GM19035 (cell line): ENCODE data around the gene NXPH4.

Source experiments
- ATAC-seq: cut with Tn5 transposase; IDR thresholded peaks from one replicate; pipeline ENCODE4 v1.9.1; 2021; ENCODE audit not compliant: unreplicated experiment

NXPH4 gene

DNA sequence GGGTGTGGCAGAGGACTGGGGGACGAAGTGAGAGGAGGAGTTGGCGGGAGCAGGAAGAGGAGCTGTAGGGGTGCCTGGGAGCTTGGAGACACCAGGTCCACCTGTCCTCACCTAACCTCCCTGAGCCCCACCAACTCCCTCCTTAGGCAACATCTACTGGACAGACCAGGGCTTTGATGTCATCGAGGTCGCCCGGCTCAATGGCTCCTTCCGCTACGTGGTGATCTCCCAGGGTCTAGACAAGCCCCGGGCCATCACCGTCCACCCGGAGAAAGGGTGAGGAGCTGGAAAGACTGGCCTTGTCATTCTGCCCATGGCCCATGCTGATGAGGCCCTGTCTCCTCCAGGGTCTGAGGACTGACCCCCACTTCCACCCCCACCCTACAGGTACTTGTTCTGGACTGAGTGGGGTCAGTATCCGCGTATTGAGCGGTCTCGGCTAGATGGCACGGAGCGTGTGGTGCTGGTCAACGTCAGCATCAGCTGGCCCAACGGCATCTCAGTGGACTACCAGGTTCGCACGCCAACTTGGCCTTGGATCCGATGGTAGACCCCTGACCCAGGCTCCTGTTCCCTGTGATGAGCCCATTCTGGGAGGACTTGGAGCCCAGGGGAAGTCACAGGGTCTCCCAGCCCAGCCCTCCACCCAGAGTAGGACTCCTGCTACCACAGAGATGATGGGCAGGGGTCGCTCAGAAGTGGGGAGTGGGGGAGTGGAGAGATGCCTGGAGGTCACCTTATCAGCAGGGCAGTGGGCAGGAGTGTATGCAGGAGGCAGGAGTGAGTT is 32.5 kb upstream of the NXPH4 start:
- ATAC-seq: no peak

DNA sequence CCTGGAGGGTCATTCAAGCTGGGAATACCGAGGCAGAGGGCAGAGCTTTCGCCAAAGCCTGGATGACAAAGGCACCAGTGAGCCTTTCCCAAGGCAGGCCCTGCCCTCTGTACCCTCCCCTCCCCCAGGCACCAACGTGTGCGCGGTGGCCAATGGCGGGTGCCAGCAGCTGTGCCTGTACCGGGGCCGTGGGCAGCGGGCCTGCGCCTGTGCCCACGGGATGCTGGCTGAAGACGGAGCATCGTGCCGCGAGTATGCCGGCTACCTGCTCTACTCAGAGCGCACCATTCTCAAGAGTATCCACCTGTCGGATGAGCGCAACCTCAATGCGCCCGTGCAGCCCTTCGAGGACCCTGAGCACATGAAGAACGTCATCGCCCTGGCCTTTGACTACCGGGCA is 31.2 kb upstream of the NXPH4 start:
- ATAC-seq: no peak

DNA sequence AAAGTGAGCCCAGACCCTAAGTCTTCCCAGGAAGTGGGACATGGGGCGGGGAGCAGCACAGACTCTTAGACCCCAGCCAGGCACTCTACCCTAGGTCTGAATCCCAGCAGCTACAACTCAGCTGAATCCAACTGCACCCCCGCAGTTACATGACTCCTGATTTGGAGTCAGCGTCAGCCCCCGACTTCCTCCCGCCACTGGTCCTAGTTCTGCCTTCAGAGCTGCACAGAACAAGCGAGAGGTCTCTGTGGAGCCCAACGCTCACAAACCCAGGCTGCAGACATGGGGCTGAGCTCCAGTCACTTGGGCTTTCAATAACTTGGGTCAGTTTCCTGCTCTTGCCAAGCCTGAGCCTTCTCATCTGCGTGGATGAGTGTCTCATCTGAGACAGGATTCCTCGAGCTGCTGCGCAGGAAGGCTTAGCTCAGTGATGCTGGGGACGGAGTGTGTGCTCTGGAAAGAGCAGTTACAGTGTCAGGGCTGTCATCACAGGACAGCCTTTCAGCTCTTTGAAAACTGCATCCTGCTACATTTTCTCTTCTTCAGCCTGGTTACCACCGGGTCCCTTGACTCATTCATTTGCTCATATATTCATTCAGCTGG is 30.6 kb upstream of the NXPH4 start:
- ATAC-seq: no peak

DNA sequence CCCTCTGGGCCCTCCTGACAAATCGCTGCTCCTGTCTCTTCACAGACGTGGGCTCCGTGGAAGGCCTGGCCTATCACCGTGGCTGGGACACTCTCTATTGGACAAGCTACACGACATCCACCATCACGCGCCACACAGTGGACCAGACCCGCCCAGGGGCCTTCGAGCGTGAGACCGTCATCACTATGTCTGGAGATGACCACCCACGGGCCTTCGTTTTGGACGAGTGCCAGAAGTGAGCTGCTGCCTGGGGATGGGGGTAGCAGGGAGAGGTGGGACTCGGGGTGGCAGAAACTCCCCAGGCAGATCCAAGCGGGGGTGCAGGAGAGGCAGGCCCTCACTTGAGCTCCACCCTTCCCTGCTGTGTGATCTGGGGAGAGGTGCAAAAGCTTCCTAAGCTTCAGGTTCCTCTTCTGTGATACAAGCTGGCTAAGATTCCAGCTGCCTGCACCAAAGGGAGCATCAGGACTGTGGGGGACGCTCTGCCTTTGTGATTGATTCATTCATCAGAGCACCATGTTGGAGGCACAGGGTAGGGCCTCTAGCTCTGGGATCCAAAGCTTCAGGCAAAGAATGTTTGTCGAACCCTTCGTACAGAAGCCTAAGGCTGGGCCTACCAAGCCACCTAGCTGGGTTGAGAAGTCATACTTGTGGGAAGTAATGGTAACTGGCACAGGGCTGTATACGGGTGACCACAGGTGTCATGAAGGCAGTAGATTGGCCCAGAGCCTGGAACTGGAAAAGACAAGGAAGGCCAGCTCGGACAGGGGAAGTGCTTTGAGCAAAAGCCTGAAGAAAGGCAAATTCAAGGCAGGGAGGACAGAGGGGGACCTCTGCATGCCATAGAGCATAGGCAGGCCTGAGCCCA is 29.1 kb upstream of the NXPH4 start:
- no peak for ATAC-seq

DNA sequence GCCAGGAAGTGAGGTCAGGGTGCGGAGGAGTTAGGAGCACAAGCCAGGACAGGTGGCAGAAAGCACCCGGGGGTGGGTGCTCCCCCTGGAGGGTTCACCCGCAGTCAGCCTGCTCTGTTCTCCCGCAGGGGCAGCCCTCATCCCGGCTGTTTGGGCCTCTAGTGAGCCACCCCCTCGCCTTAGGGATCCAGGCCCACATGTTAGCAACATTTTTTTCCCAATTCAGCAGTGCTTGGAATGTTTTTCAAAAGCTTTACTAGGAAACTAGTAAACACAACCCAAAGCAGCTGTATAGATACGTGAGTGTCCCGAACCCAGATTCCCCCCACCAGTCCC is 28.5 kb upstream of the NXPH4 start:
- ATAC-seq: no peak

DNA sequence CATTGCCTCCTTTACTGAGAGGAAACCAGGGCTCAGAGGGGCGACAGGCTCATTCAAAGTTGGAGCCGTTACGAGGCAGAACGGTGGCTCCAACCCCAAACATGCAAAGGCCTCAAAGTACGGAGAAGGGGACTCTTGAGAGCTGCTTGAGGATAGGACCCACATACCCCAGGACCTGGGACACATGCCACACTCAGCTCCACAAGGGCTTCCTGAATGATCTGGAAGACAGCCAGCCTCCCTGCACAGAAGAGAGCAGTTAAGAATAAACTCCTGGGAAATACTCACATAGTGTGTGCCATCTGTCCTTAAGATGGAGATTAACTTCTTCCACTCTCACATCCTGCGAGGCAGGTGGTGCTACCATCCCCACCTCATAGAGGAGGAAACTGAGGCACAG is 26.6 kb upstream of the NXPH4 start:
- ATAC-seq: no peak

DNA sequence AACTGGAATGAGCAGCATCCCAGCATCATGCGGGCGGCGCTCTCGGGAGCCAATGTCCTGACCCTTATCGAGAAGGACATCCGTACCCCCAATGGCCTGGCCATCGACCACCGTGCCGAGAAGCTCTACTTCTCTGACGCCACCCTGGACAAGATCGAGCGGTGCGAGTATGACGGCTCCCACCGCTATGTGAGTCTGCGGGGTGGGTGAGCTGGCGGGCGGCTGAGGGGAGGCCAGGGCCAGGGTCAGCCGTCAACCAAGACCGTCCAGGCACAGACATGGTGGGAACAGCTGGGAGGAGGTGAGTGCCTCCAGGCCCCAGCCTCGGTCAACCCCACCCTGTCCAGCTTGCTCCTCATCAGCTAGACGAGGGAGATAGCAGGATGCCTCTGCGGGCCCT is 25.8 kb upstream of the NXPH4 start:
- ATAC-seq: no peak

DNA sequence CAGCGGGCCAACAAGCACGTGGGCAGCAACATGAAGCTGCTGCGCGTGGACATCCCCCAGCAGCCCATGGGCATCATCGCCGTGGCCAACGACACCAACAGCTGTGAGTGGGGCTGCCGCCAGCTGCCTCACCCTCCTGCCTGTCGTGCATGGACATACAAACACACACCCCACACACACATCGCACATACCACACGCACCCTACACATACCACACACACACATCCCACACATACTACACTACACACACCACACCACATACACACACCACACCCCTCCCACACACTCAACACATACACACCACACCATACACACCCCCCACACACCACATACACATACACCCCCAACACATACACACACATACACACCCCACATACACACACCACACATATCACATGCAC is 25.2 kb upstream of the NXPH4 start:
- no peak for ATAC-seq

DNA sequence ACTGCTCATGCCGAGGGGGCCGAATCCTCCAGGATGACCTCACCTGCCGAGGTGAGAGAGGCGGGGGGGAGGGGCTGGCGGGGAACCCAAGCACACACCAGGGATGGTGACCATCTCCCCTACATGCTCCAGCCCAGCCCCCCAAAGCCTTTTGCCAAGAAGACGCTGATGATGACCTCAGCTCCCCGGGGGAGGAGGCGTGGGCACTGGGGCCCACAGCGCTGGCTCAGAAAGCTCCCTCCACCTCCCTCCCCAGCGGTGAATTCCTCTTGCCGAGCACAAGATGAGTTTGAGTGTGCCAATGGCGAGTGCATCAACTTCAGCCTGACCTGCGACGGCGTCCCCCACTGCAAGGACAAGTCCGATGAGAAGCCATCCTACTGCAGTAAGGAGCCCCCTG is 23.7 kb upstream of the NXPH4 start:
- ATAC-seq: no peak

DNA sequence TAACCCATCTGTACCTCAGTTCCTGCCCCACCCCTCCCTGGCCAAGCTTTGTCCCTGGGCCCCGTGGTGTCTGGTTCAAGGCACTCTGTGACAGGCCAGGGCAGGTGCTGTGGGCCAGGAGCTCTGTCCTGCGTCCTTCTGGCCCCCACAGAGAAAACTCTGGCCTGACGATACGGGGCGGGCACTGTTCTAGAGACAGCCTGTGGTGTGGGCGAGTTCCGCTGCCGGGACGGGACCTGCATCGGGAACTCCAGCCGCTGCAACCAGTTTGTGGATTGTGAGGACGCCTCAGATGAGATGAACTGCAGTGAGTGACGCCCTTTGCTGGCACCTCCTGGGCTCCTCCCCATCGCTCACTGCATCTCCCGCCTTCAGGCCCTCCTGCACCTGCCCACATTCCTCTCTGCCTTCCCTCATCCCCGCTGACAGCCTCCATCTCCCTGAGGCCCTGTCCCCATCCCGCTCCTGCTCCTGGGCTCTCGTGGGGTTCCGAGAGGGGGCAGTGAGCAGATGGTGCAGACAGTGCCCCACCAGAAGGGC is 22.8 kb upstream of the NXPH4 start:
- ATAC-seq: no peak

DNA sequence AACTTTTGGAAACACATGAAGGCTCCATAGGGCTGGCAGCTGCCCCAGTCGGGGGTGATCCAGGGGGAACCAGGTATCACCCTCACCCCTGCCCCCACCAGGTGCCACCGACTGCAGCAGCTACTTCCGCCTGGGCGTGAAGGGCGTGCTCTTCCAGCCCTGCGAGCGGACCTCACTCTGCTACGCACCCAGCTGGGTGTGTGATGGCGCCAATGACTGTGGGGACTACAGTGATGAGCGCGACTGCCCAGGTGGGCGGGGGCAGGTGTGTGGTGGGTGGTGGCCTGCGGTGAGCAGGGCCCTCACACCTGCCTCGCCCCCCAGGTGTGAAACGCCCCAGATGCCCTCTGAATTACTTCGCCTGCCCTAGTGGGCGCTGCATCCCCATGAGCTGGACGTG is 22.3 kb upstream of the NXPH4 start:
- no peak for ATAC-seq

DNA sequence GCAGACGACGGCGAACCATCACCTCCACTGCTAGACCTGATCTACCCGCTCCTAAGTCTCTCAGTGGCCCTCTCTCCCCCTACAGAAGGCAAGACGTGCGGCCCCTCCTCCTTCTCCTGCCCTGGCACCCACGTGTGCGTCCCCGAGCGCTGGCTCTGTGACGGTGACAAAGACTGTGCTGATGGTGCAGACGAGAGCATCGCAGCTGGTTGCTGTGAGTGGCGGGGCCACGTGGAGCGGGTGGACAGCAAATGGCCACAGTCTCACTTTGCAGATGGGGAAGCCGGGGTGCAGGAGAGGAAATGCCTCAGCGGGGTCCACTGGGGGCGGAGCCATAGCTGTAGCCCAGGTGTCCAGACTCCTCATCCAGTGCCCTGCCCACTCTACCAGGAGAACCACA is 21.4 kb upstream of the NXPH4 start:
- no peak for ATAC-seq

DNA sequence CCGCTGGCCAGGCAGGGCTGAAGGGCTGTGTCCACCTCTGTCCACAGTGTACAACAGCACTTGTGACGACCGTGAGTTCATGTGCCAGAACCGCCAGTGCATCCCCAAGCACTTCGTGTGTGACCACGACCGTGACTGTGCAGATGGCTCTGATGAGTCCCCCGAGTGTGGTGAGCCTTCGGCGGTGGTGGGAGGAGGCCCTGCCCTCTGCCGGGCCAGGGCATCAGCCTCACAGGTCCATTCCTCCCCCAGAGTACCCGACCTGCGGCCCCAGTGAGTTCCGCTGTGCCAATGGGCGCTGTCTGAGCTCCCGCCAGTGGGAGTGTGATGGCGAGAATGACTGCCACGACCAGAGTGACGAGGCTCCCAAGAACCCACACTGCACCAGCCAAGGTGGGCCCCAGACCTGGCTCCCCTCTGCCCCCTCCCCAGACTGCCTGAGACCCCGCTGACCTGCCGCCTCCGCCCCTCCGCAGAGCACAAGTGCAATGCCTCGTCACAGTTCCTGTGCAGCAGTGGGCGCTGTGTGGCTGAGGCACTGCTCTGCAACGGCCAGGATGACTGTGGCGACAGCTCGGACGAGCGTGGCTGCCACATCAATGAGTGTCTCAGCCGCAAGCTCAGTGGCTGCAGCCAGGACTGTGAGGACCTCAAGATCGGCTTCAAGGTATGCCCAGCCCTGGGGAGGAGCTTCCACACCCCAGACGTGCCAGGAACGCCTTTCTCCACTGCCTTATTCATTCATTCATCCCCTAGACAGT is 20.8 kb upstream of the NXPH4 start:
- ATAC-seq: no peak

DNA sequence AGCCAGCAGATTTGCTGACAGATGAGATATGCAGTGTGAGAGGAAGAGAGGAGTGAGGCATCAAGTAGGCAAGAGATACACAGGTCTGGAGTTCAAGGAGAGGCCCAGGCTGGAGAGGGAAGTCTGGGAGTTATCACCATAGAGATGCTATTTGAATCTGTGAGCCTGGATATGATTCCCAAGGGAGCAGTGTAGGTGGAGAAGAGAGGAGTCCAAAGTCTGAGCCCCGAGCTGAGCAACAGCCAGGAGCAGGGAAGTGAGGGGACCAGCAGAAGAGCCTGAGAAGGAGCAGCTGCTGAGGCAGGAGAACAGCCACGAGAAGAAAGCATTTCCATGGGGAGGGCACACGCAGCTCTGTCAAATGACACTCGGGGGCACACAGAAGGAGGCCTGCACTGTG is 20.2 kb upstream of the NXPH4 start:
- no peak for ATAC-seq

DNA sequence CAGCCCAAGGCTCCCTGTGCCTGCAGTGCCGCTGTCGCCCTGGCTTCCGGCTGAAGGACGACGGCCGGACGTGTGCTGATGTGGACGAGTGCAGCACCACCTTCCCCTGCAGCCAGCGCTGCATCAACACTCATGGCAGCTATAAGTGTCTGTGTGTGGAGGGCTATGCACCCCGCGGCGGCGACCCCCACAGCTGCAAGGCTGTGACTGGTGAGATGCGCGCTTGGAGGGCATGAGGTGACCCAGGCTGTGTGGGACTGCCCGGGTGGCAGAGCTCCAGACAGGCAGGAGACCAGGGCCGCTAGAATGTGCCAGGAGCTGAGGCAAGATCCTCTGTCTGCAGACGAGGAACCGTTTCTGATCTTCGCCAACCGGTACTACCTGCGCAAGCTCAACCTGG is 19.6 kb upstream of the NXPH4 start:
- ATAC-seq: no peak

DNA sequence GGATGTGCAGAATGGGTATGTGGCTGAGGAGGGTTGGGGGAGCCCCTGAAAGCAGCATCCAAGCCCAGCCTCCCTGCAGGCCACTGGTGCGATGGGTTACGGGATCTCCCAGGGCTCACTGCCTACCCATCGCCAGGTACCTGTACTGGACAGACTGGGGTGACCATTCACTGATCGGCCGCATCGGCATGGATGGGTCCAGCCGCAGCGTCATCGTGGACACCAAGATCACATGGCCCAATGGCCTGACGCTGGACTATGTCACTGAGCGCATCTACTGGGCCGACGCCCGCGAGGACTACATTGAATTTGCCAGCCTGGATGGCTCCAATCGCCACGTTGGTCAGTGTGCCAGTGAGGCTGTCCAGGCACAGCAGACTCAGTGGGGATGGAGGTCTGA is 18.3 kb upstream of the NXPH4 start:
- no peak for ATAC-seq

DNA sequence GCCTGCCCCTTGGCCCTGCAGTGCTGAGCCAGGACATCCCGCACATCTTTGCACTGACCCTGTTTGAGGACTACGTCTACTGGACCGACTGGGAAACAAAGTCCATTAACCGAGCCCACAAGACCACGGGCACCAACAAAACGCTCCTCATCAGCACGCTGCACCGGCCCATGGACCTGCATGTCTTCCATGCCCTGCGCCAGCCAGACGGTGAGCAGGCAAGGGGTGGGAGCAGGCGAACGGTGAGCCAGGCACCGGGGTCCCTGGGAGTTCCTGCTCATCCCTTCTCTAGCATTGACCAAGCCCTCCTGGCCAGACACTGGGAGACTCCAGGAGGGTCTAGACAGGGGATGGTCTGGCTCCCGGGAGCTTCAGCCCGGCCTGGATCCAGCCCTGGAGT is 17.4 kb upstream of the NXPH4 start:
- no peak for ATAC-seq

DNA sequence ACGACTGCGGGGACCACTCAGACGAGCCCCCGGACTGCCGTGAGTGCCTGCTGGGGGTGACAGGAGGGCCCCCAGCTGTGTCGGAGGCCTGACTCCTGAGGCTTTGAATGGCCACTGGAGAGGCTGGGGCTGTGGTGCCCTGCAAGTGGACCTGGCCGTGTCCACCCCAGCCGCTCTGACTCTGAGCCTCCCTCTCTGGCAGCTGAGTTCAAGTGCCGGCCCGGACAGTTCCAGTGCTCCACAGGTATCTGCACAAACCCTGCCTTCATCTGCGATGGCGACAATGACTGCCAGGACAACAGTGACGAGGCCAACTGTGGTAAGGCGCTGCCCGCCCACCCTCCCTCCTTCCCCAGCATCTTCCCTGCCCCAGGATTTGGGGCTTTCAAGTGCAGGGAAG is 16.1 kb upstream of the NXPH4 start:
- ATAC-seq: no peak

DNA sequence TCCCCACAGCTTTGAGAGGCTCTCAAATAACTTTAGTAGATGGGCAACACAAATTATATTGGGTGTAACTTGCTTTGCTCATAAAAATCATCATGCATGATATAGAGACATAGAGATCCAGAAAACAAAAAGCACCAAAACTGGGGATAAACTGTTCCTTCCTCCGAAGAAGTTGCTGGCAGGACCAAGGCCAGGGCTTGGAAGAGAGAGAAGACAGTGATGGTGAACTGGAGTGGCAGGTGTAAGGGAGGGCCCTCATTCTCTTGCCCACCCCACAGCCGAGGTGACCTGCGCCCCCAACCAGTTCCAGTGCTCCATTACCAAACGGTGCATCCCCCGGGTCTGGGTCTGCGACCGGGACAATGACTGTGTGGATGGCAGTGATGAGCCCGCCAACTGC is 15.4 kb upstream of the NXPH4 start:
- no peak for ATAC-seq

DNA sequence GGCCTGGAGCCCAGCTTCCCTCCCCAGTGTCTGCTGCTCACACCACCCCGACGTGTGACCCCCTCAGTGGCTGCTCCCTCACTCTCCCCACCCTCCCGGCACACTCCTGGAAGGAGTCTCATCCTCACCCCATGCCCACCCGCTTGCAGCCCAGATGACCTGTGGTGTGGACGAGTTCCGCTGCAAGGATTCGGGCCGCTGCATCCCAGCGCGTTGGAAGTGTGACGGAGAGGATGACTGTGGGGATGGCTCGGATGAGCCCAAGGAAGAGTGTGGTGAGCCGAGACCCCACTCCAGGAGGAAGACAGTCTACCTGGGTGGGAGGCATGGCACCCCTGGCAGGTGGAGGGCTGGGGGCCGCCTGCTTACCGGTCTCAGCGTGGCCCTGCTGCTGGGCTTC is 15.0 kb upstream of the NXPH4 start:
- no peak for ATAC-seq

DNA sequence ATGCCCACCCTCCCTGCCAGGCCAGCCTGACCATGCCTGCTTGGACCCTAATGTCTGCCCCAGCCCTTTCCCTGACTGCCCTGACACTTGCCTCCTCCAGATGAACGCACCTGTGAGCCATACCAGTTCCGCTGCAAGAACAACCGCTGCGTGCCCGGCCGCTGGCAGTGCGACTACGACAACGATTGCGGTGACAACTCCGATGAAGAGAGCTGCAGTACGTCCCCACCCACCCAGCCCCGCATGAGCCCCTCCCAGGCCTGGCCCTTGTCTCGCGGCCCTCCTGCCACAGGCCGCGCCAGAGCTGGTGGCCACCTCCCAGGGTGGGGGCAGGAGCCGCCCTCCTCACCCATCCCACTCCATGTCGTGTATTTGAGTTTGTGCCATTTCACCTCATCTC is 14.3 kb upstream of the NXPH4 start:
- no peak for ATAC-seq
